HG02610 (cell line): ENCODE data around the gene LRRC4C.

Experiments
- ATAC-seq: cut with Tn5 transposase; IDR thresholded peaks from one replicate; pipeline ENCODE4 v1.9.1; 2021; ENCODE audit warnings: mild to moderate bottlenecking, moderate library complexity; ENCODE audit not compliant: unreplicated experiment

Gene LRRC4C

GRCh38 chr11:40754297-40754696, 705.2 kb downstream of the LRRC4C start:
- no peak for ATAC-seq

GRCh38 chr11:40746282-40746681, 713.2 kb downstream of the LRRC4C start:
- ATAC-seq: no peak

GRCh38 chr11:40732132-40732531, 727.3 kb downstream of the LRRC4C start:
- ATAC-seq: no peak

DNA sequence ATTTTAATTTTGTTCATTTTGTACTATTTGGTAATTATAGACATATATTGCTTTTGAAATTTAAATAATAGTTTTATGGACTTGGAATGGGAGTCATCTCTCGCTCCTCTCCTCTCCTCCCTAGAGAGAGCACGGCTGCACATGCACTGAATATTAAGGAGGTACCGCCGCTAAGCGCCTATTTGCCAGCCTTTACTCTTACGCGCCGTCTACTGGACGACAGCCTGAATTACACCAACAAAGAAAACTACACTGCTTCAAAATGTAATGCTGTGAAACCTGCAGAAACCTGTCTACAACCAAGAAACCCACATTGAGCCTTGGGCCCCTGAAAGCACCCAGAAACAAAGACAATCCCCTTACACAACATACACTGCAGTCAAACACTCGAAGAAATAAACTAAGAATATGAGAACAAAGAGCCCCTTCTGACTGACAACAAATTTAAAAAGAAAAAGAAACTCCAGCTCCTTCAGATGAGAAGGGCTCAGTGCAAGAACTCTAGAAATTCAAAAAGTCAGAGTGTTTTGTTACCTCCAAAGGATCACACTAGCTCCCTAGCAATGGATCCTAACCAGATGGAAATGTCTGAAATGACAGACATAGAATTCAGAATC, 737.2 kb downstream of the LRRC4C start:
- ATAC-seq: peak; percentile 68

DNA sequence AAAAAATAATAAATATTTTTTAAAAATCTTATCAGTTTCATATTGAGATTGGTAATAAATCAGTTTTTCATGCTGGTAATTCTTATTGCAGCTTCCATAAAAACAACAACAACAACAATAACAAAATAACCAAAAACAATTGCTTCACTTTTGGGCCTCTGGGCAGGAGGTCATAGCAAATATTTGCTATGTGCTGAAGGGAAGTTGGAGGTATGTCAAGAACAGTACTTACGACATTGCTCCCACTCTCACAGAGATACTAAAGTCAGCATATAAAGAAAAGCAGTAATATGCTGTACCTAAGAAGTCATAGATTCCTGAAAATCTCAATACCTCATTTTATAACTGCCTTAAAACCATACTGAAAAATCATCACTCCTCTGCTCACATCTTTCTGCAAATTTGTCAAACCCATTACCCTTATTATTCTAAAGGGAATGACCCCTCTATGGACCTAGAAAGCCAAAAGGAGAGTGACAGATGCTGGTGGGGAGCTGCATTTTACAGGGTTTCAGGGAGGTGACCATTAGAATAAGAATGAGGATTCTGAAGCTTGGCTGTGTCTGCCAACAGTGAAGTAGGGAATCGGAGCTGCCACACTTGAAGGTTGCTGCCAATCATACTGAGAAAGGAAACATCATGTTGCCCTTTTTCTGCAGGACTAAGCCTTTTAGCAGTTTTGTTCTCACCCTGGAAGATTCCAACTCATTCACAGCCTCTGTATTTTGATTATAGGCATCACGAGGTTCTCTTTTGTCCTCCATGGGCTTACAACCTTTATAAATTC, 742.9 kb downstream of the LRRC4C start:
- no peak for ATAC-seq

DNA sequence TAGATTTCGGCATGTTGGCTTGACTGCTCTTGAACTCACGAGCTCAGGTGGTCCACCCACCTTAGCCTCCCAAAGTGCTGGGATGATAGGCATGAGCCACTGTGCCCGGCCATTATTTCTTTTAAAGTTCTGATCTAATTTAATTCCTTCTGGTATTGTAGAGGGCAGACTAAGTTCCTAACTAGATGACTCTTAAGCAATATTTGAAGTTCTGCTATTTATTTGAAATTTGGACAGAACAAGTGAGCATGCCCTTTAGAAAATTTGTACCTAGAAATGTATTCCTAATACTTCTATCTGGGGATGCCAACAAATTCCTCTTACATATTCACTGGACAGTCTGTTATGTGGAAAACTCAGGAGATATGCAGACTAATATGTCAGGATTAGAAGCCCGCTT, 746.4 kb downstream of the LRRC4C start:
- ATAC-seq: no peak

DNA sequence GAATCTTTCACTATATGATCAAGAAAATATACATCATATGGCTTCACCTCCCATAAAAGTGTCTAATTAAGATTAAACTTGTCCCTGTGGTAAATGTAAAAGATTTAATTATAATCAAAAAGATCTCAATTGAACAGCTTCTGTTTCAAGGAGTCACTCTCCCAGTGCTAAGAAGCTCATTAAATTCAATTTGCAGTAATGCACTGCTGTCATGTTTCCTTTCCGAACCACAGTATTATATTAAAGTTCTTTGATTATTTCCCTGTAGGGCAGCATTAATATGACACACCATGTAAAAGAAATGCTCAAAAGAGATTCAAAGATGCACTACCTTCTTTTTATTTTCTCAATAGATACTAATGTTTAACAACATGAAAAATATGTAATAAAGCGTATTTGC, 758.4 kb downstream of the LRRC4C start:
- ATAC-seq: no peak

GRCh38 chr11:40689823-40690222, 769.6 kb downstream of the LRRC4C start:
- ATAC-seq: no peak

- ATAC-seq: no peak
Observed at GRCh38 chr11:40688369-40688768, 771.1 kb downstream of the LRRC4C start.

- ATAC-seq: no peak
Observed at GRCh38 chr11:40686765-40687164, 772.7 kb downstream of the LRRC4C start.

DNA sequence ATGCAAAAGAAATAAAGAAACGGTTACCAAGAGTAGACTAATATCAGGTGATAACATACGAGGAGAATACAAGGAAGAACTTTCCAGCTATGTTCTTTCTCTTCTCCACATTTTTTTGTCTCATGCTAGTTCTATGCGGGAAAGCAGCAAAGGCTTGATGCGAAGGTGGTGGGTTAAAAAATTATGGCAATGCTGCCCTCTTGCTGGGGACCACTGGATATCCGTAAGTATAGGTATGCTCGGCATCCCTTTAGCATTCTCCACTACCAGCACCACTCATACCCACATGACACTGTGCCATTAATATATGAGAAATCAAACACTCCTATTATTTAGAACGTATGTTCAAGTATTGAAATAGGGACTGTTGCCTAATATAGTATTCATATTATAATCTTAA, 776.4 kb downstream of the LRRC4C start:
- ATAC-seq: no peak

DNA sequence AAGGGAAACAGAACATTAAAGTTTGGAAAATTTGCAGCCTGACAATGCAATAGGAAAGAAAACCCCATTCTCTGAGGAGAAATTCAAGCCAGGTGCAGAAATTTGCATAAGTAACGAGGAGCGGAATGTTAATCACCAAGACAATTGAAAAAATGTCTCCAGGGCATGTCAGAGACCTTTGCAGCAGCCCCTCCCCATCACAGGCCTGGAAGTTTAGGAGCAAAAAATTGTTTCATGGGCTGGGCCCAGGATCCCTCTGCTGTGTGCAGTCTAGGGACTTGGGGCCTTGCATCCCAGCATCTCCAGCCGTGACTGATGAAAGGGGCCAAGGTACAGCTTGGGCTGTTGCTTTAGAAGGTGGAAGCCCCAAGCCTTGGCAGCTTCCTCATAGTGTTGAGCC, 780.2 kb downstream of the LRRC4C start:
- no peak for ATAC-seq

GRCh38 chr11:40647295-40647694, 812.2 kb downstream of the LRRC4C start:
- ATAC-seq: no peak

DNA sequence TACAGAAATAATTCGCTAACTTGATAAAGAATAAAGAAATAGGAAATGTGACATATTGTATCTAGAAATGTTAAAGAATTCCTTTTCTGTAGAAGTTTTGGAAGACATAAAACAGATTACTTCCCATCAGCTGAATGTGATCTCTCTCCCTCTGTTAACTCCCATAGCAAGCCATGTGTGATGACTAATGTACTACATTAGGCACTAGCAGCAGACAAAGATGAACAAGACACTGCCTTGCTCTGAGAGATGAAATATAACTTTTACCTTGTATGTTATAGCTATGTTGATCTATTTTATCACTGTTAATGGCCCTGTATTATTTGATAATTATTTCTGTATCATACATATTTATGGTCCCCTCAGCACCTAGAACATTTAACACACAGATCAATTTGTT, 817.2 kb downstream of the LRRC4C start:
- no peak for ATAC-seq

- ATAC-seq: no peak
Observed at GRCh38 chr11:40619654-40620053, 839.8 kb downstream of the LRRC4C start.

DNA sequence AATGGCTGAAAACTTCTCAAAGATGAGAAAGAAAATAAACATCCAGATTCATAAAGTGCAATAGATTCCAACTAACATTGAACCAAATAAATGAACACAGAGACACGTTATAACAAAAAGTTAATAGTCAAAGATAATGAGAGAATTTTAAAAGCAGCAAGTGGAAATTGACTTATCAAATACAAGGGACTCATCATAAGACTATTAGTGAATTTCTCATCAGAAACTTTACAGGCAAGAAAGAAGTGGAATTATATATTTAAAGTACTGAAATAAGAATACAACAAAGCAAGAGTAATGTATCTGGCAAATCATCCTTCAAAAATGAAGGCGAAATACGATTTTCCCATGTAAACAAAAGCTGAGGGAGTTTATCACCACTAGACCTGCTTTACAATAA, 852.7 kb downstream of the LRRC4C start:
- no peak for ATAC-seq

GRCh38 chr11:40602866-40603552, 856.4 kb downstream of the LRRC4C start:
- ATAC-seq: no peak

GRCh38 chr11:40597546-40598113, 861.8 kb downstream of the LRRC4C start:
- ATAC-seq: no peak

DNA sequence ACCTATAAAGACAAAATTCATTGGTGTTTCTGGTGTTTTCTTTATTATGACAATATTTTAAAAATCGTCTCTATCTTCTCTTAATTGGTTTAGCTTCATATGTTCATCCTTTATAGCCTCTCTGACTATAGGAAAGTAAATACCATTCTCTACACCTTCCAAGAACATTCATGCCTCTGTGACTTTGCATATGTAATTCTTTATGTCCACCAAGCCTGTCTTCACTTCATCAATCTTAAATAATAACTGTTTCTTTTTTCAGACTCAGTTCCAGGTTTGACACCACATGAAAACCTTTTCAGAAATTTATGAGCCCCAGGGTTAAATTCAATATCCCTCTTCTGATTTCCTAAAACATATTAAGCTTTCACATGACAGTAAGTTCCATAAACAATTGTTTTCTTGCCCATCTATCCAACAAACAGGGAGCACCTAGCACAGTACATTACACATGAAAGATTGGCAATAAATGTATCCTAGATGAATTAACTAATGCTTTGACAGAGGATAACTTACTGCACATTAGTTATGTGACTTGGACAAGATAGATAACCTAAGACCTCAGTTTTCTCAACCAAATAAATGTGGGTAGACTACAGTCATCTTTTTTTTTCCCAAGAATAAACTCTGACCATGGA, 886.1 kb downstream of the LRRC4C start:
- no peak for ATAC-seq

DNA sequence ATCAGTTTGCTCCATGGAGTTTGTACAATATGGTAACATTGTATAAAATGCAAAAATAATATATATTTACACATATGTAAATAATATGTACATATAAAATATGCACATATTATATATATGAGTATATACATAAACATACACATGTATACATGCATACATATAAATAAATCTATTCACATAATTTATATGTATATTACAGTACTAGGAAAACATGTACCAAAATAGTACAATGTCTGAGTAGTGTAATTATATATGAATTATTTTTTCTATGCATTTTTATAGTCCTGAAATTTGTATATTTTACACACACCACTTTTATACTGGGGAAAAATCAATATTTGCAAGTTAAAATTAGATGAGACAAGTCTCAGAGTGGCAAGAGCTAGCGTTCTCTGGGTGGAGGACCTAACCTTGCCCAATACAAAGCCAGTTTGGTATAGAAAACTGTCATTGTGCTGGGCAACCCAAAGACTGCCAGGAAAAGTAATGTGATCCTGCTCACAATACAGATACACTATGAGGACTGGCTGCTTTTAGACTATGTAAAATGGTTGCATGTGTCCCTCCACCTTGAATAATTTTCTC, 889.4 kb downstream of the LRRC4C start:
- no peak for ATAC-seq

- ATAC-seq: no peak
Observed at GRCh38 chr11:40567392-40567791, 892.1 kb downstream of the LRRC4C start.
